ENCODE data around the gene BMPR1B.

Gene BMPR1B

DNA sequence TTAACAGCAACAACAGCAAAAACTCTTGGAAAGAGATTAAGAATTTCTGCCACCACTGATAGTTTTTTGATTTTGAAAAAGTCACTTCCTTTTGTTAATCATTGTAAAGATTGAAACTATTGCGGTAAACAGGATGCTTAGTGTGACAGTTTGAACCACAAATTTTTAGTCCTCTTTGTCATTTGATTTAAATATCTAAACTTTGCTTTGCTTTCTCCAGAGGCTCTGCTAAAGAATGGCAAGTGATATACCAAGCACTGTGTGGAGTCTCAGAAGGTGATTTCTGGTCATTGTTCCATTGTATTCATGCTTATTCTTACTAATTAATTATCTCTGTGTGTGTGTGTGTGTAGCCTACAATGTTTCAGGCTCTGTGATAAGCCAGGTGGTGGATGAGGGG lies 155.6 kb downstream of the BMPR1B start:
- Histone ChIP-seq H3K4me3 (no peak overlapping the region), H3K27ac (no peak overlapping the region)
- DNase-seq (ENCODE audit: low spot score), result no peak
- TF ChIP-seq, protein P1, sequence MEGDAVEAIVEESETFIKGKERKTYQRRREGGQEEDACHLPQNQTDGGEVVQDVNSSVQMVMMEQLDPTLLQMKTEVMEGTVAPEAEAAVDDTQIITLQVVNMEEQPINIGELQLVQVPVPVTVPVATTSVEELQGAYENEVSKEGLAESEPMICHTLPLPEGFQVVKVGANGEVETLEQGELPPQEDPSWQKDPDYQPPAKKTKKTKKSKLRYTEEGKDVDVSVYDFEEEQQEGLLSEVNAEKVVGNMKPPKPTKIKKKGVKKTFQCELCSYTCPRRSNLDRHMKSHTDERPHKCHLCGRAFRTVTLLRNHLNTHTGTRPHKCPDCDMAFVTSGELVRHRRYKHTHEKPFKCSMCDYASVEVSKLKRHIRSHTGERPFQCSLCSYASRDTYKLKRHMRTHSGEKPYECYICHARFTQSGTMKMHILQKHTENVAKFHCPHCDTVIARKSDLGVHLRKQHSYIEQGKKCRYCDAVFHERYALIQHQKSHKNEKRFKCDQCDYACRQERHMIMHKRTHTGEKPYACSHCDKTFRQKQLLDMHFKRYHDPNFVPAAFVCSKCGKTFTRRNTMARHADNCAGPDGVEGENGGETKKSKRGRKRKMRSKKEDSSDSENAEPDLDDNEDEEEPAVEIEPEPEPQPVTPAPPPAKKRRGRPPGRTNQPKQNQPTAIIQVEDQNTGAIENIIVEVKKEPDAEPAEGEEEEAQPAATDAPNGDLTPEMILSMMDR (IDR thresholded peaks at IDR 0.05), result no peak

DNA sequence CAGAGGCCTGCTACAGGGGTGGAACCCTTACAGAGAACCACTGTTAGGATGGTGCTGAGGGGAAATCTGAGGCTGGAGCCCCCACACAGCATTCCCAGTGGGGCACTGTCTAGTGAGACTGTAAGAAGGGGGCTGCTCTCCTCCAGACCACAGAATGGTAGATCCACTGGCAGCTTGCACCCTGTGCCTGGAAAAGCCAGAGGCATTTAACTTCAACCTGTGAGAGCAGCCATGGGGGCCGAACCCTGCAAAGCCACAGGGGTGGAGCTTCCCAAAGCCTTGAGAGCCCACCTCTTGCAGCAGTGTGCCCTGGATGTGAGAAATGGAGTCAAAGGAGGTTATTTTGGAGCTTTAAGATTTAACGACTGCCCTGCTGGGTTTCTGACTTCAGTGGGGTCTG lies 159.4 kb downstream of the BMPR1B start:
- no peak overlapping the region for H3K4me3 ChIP-seq
- no peak overlapping the region for H3K27ac ChIP-seq
- TF ChIP-seq, protein P1 (IDR thresholded peaks at IDR 0.05), result no peak
- DNase-seq (ENCODE audit: low spot score), result no peak

DNA sequence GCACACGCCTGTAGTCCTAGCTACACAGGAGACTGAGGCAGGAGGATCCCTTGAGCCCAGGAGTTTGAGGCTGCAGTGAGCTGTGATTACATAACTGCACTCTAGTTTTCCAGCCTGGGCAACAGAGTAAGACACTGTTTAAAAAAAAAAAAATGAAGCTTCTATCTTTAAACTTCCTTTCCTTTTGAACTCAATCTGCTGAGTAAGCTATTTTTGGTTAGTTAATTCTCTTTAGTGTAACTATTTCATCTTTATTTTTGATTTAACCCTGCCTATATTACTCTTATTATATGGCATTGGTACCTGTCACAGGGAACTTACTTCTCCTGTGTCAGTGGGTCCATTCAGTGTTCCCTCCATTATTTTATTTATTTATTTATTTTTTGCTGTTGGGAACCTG lies 160.8 kb downstream of the BMPR1B start:
- TF ChIP-seq, protein P1 (IDR thresholded peaks at IDR 0.05), result no peak
- Histone ChIP-seq H3K27ac (no peak overlapping the region), H3K4me3 (no peak overlapping the region)
- DNase-seq (ENCODE audit: low spot score), result no peak

- TF ChIP-seq, protein P1 (IDR thresholded peaks at IDR 0.05), result no peak
- H3K27ac ChIP-seq, result no peak overlapping the region
- no peak overlapping the region for H3K4me3 ChIP-seq
These were observed 162.6 kb downstream of the BMPR1B start for GRCh38 chr4:94920369-94920768.

GRCh38 chr4:94924566-94924965 lies 166.8 kb downstream of the BMPR1B start:
- no peak overlapping the region for H3K27ac ChIP-seq
- no peak for DNase-seq (ENCODE audit: low spot score)
- TF ChIP-seq, protein P1 (IDR thresholded peaks at IDR 0.05), result no peak
- no peak overlapping the region for H3K4me3 ChIP-seq

More at GRCh38 chr4:94920369-94920768, 162.6 kb downstream of the BMPR1B start:
- no peak for DNase-seq (ENCODE audit: low spot score)

- DNase-seq (ENCODE audit: low spot score), result no peak
- no peak overlapping the region for H3K27ac ChIP-seq
- TF ChIP-seq, protein P1 (IDR thresholded peaks at IDR 0.05), result no peak
- no peak overlapping the region for H3K4me3 ChIP-seq
These were observed 168.1 kb downstream of the BMPR1B start for GRCh38 chr4:94925764-94926347.

DNA sequence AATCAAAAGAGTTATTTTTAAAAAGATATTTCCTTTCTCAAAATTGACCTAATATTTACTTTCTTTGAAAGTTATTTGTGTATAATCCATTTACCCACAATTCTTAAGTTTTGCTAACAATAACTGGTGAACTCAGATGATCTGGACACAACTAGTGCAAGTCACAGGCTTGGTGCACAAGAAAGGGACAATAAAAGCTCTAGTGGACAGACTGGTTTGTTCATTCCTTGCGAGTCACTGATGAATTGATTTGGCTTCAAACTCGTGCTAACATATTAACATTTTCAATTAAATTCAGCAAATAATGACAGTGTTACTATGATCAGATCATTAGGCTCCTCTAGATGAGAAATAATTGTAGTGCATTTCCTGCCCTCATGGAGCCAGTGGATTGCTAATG lies 169.2 kb downstream of the BMPR1B start:
- Histone ChIP-seq H3K27ac (no peak overlapping the region), H3K4me3 (no peak overlapping the region)
- DNase-seq (ENCODE audit: low spot score), result no peak
- TF ChIP-seq, protein P1 (IDR thresholded peaks at IDR 0.05), result no peak

All from coronary artery (tissue), 2 donors.